K562 (cell line): ENCODE data around the gene BNC2. TPM values are rescaled to one million over a fixed set of nuclear protein-coding genes. Genes with fewer than 3 reads are reported as not detected.

Source experiments
- ATAC-seq: fragments of 200-7000 bp; cut with Tn5 transposase; 3 replicates; pipeline ENCODE4 v1.9.1; 2020; ENCODE audit warnings: moderate library complexity
- BruUV-seq: library from RNA; stranded (reverse); fragments of 400-500 nt; replicated peaks from 2 replicates; lab custom pipeline; 2021; lab: Mats Ljungman, UMichigan
- CTCF ChIA-PET: fragments of 300-600 bp; formaldehyde crosslinking; extraction: SDS; loops from one replicate; lab custom pipeline; 2021; ENCODE audit warnings: low intra/inter-chr PET ratio; lab: Yijun Ruan, JAX
- POLR2A ChIA-PET: fragments of 300-600, 350-650 bp; sonication (Branson Sonifier 250); formaldehyde crosslinking; extraction: SDS; loops from one replicate; lab custom pipeline; 2021; ENCODE audit warnings: antibody characterized with exemption, inconsistent platforms; lab: Yijun Ruan, JAX
- DNase-seq, 4 experiments: peaks; one replicate each; pipeline versions ENCODE4 v3.0.0 to v3.0.0-alpha.2; 2011 to 2018; ENCODE audit warnings: low spot score in 3 of 4, mixed read lengths in 3 of 4; ENCODE audit errors: extremely low read depth in 1 of 4
- FAIRE-seq: peaks from 2 replicates; lab custom pipeline; 2011; peaks lifted over from hg19 to GRCh38; lab: Jason Lieb, UNC
- H2AFZ ChIP-seq: 2 replicates; pipeline ENCODE4 v1.6.0; 2011; ENCODE audit warnings: low read depth, low read length, control low read depth, inconsistent platforms
- H3K27ac ChIP-seq: fragments of 200-600 bp; 3 replicates; pipeline ENCODE4 v1.8.0; 2011; ENCODE audit warnings: low read depth, mild to moderate bottlenecking, control low read depth, inconsistent platforms, low read length, moderate library complexity, mixed read lengths; ENCODE audit errors: extremely low read depth
- H3K27me3 ChIP-seq, 2 experiments: fragments of 300-600 bp in 1 of 2; 2 replicates in 1 of 2; 3 replicates in 1 of 2; pipeline versions ENCODE4 v1.6.0 to v1.8.0; 2011; ENCODE audit warnings: inconsistent platforms in 2 of 2, low read length in 2 of 2, mild to moderate bottlenecking in 1 of 2, mixed read lengths in 1 of 2, moderate library complexity in 1 of 2; ENCODE audit not compliant: control insufficient read depth in 2 of 2, insufficient read depth in 2 of 2
- H3K36me3 ChIP-seq: fragments of 300-600 bp; 3 replicates; pipeline ENCODE4 v1.8.0; 2011; ENCODE audit warnings: mild to moderate bottlenecking, low read length, inconsistent platforms; ENCODE audit not compliant: control insufficient read depth, insufficient read depth
- H3K4me1 ChIP-seq, 2 experiments: fragments of 200-600 bp in 1 of 2; replicated peaks in 1 of 2; 2 replicates in 1 of 2; 3 replicates in 1 of 2; pipeline versions ENCODE4 v1.5.1 to v1.8.0; 2011; ENCODE audit warnings: inconsistent platforms in 2 of 2, low read length in 2 of 2, mild to moderate bottlenecking in 1 of 2, mixed read lengths in 1 of 2, moderate library complexity in 1 of 2; ENCODE audit not compliant: control insufficient read depth in 2 of 2, insufficient read depth in 2 of 2
- H3K4me2 ChIP-seq: 2 replicates; pipeline ENCODE4 v1.6.1; 2011; ENCODE audit warnings: low read length, control low read depth, inconsistent platforms, mixed read lengths; ENCODE audit not compliant: insufficient read depth
- H3K4me3 ChIP-seq: fragments of 200-600 bp; sonication (generic), shearing (Covaris generic); 2 replicates; pipeline ENCODE4 v1.5.1; 2016; ENCODE audit warnings: control low read depth, inconsistent platforms
- H3K79me2 ChIP-seq: fragments of 200-600 bp; 3 replicates; pipeline ENCODE4 v1.8.0; 2011; ENCODE audit warnings: low read length, inconsistent platforms; ENCODE audit not compliant: control insufficient read depth, insufficient read depth
- H3K9ac ChIP-seq, 2 experiments: 2 replicates each; pipeline versions ENCODE4 v1.6.0 to v1.6.1; 2011; ENCODE audit warnings: low read depth in 2 of 2, low read length in 2 of 2, control low read depth in 1 of 2, inconsistent platforms in 1 of 2, mild to moderate bottlenecking in 1 of 2, mixed read lengths in 1 of 2; ENCODE audit not compliant: insufficient read depth in 1 of 2
- H3K9me1 ChIP-seq: one replicate; pipeline ENCODE4 v1.6.0; 2011; ENCODE audit warnings: inconsistent platforms, mild to moderate bottlenecking, low read length, moderate library complexity; ENCODE audit not compliant: control insufficient read depth, insufficient read depth
- H3K9me3 ChIP-seq: replicated peaks from 2 replicates; pipeline ENCODE4 v1.5.1; 2011; ENCODE audit warnings: low read depth, low read length, inconsistent platforms; ENCODE audit not compliant: control insufficient read depth, insufficient read depth
- H4K20me1 ChIP-seq: replicated peaks from 2 replicates; pipeline ENCODE4 v1.6.1; 2011; ENCODE audit warnings: low read length, inconsistent platforms, mixed read lengths; ENCODE audit not compliant: control insufficient read depth, insufficient read depth
- DNMT1 ChIP-seq: fragments of 450-650 bp; IDR thresholded peaks from 2 replicates; pipeline ENCODE4 v1.6.1; 2016; ENCODE audit warnings: antibody characterized with exemption, mild to moderate bottlenecking
- KLF1 ChIP-seq: fragments of 450-650 bp; IDR thresholded peaks from 2 replicates; pipeline ENCODE4 v1.6.1; 2016; ENCODE audit warnings: missing genetic modification characterization, missing compliant biosample characterization
- POLR2AphosphoS2 ChIP-seq: IDR thresholded peaks from 2 replicates; pipeline ENCODE4 v1.6.1; 2012; ENCODE audit warnings: low read length, improper control_type of control experiment
- ZNF197 ChIP-seq: fragments of 200-800 bp; sonication (Bioruptor generic); IDR thresholded peaks from 2 replicates; pipeline ENCODE4 v1.6.1; 2016; ENCODE audit warnings: low read depth, missing genetic modification characterization, missing compliant biosample characterization
- WGBS: fragments of 100-300 bp; shearing (Covaris generic); methylation state at CpG from one replicate; pipeline ENCODE4 v1.1.6; 2016; ENCODE audit warnings: low coverage, mixed read lengths; ENCODE audit not compliant: insufficient coverage; ENCODE audit errors: missing lambda C conversion rate; 5-methylcytosine and 5-hydroxymethylcytosine counted together
- in situ Hi-C: fragments of 300-500 bp; cut with MboI; formaldehyde crosslinking; loops from 4 replicates; pipeline ENCODE4 v1.15.0; 2018; ENCODE audit warnings: inconsistent platforms, mixed read lengths
- intact Hi-C: fragments of 100-400 bp; cut with micrococcal nuclease; formaldehyde crosslinking; loops from 2 replicates; pipeline ENCODE4 v1.14.2; 2022
- polyA plus RNA-seq, 8 experiments: library from polyadenylated mRNA; depleted of rRNA in 4 of 8; stranded (reverse) in 5 of 8; unstranded in 3 of 8; fragments of >200 nt; fragmentation: Nextera tagmentation in 2 of 8; fragmentation: Illumina TruSeq in 1 of 8; extraction: Ambion mirVana in 2 of 8; extraction: Trizol in 1 of 8; gene quantifications; 2 replicates each; pipeline versions ENCODE4 v1.2.1 to v1.2.3, GENCODE V29; 2011 to 2014; ENCODE audit warnings: inconsistent platforms in 1 of 8, missing spikeins in 1 of 8
- total RNA-seq, 7 experiments: library from RNA; depleted of rRNA in 6 of 7; stranded (reverse); fragments of >200 nt in 6 of 7; fragmentation: Illumina TruSeq in 2 of 7; extraction: Trizol in 2 of 7; gene quantifications; 2 replicates each; pipeline versions ENCODE4 v1.2.1 to v1.2.3, GENCODE V29; 2011 to 2021; ENCODE audit warnings: low replicate concordance in 1 of 7
- TF ChIP-seq, protein P1 (sequence below): sonication (generic); formaldehyde crosslinking; IDR thresholded peaks from 2 replicates; pipeline ENCODE4 v1.8.0; 2022; ENCODE audit warnings: mild to moderate bottlenecking, missing genetic modification reagents, borderline replicate concordance

BNC2 gene
- total and polyA plus RNA-seq, 9 of the 15 experiments (the other 6 are each of a cell fraction or from before 2014, with no cell fraction given): not detected

DNA sequence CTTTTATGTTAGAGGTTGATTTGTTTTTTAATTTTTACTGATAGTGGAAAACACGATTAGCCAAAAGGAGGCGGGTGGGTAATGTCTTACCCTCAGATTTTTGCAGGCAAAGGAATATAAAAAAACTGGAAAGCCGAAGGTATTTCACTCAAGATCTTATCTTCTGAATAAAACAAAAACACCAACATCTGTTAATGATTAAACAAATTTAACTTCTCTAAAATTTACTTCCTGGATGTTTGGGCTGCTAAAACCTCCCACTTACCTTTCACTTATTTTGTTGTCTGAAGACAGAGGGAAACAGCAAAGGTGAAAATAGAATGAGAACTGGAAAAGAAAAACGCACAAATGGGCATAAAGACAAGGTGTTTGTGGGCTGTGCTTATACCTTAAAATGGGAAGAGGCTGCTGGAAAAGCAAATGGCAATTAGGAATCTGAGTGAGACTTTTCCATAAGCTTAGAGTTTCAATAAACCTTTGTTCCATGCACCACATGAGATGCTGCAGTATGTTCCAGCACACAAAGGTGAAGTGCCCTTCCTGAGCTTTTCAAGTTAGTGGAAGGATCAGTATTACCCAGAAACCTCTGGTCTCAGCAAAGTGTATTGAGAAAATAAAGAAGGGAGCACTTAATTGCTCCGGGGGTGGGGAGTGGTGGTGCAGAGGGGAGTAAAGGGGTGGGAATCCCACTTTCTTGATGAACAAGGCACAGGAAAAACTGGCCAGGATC is 298.3 kb downstream of the BNC2 start (continued):
- TF ChIP-seq, protein P1, sequence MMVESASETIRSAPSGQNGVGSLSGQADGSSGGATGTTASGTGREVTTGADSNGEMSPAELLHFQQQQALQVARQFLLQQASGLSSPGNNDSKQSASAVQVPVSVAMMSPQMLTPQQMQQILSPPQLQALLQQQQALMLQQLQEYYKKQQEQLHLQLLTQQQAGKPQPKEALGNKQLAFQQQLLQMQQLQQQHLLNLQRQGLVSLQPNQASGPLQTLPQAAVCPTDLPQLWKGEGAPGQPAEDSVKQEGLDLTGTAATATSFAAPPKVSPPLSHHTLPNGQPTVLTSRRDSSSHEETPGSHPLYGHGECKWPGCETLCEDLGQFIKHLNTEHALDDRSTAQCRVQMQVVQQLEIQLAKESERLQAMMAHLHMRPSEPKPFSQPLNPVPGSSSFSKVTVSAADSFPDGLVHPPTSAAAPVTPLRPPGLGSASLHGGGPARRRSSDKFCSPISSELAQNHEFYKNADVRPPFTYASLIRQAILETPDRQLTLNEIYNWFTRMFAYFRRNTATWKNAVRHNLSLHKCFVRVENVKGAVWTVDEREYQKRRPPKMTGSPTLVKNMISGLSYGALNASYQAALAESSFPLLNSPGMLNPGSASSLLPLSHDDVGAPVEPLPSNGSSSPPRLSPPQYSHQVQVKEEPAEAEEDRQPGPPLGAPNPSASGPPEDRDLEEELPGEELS (CRISPR knock-in tag): no peak

DNA sequence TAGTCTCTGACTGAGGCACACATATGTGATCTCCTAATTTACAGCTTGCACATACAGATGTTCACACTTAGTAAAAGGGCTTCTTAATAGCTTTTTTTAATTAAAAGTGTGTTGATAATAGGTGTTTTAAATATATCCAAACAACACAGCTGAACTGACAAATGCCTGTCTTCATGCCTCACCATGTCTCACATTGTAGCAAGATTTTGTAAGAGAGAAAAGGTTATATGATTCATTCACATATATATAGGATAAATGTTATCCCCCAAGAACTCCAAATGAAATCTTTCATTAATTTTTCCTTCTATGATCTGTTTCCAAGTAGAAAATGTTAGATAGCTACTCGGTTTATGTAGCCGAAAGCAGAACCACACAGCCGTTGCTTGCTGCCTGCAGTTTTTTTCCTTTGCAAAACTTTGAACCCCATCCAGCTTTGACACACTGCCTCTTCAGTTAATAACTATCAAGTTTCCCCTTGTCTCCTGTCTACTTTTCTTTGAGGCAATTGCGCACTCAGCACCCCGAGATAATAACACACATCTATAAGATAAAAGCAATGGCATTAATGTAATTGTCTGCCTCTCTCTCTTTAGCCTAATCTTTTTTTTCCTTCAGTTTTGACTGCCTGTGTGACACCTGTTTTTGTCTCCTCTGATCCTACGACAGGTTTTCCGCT is 299.2 kb downstream of the BNC2 start:
- BruUV-seq: no TSS peak
- in situ Hi-C loops: no loop called here
- intact Hi-C loops: no loop called here
- Histone ChIP-seq H3K9me1 (no peaks in the 10 kb centered on the region), H3K36me3 (no peaks in the 10 kb centered on the region), H4K20me1 (no peaks in the 10 kb centered on the region), H3K27ac (no peak overlapping the region), H3K27me3 (no peaks in the 10 kb centered on the region), H3K4me3 (no peak overlapping the region)
- FAIRE-seq: no peak
- POLR2A ChIA-PET: no interaction called here
- no peak for DNase-seq
- no peak for ATAC-seq
- WGBS: 0% methylated on average over 6 of the region's 7 CpGs
- no peak for TF ChIP-seq DNMT1
- TF ChIP-seq POLR2AphosphoS2: no peak
- no peak for TF ChIP-seq KLF1 (tag)
- no peak for TF ChIP-seq ZNF197 (CRISPR knock-in tag)
- TF ChIP-seq, all 486 proteins: peak for 0
- H3K4me1 ChIP-seq: no peaks in the 10 kb centered on the region
- no peaks in the 10 kb centered on the region for H3K79me2 ChIP-seq
- H3K9me3 ChIP-seq: no peaks in the 10 kb centered on the region
- no peak overlapping the region for H3K9ac ChIP-seq
- CTCF ChIA-PET: no interaction called here
- H2AFZ ChIP-seq: no peak overlapping the region
- H3K4me2 ChIP-seq: no peak overlapping the region
